NCI-H1048 (cell line): ENCODE measurements around the gene SLC35G6.

Experiments
- DNase-seq: peaks from one replicate; lab custom pipeline; 2025; lab: John Stamatoyannopoulos, UW

The SLC35G6 gene

GRCh38 chr17:7508145-7508544 lies 26.9 kb downstream of the SLC35G6 start:
- DNase-seq: no peak

DNA sequence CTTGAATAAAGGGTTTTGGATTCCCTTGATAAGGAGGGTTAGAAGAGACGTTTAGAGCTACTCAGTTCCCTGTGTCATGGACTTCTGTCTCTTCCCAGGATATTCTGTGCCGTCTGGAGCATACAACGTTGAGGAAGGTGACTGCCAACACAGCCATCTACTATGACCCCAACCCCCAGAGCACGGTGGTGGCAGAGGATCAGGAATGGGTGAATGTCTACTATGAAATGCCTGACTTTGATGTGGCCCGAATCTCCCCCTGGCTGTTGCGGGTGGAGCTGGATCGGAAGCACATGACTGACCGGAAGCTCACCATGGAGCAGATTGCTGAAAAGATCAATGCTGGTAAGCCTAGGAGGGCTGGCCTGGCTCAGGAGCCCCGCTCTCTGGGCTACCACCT lies 27.6 kb downstream of the SLC35G6 start:
- DNase-seq: no peak

DNA sequence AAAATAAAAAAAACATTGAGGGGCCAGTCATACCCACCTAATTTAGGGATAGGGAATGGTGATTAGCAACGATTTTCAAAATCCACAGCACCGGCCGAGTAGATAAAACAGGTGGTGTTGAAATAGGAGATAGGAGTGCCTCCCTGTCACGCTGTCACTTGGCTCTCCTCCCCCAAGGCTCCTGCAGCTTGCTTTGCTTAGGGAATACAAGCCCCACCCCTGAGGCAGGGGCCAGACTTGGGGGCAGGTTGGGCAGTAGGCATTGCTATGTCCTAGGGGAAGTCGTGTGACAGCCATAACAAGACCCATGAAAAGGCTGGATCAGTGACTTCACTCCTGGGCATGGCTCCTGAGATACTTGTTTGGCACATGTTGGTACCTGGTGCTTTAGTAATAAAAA lies 28.7 kb downstream of the SLC35G6 start:
- DNase-seq: no peak

- DNase-seq: no peak
Measured at GRCh38 chr17:7511108-7511507, 29.9 kb downstream of the SLC35G6 start.

GRCh38 chr17:7512105-7512504 lies 30.9 kb downstream of the SLC35G6 start:
- no peak for DNase-seq

- no peak for DNase-seq
Measured at GRCh38 chr17:7512824-7513540, 31.7 kb downstream of the SLC35G6 start.

DNA sequence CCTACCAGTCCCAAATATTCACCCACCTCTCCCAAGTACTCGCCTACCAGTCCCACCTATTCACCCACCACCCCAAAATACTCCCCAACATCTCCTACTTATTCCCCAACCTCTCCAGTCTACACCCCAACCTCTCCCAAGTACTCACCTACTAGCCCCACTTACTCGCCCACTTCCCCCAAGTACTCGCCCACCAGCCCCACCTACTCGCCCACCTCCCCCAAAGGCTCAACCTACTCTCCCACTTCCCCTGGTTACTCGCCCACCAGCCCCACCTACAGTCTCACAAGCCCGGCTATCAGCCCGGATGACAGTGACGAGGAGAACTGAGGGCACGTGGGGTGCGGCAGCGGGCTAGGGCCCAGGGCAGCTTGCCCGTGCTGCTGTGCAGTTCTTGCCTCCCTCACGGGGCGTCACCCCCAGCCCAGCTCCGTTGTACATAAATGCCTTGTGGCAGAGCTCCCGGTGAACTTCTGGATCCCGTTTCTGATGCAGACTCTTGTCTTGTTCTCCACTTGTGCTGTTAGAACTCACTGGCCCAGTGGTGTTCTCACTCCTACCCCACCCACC lies 32.7 kb downstream of the SLC35G6 start:
- DNase-seq: no peak

- DNase-seq: no peak
Measured at GRCh38 chr17:7515911-7516610, 34.8 kb downstream of the SLC35G6 start.

DNA sequence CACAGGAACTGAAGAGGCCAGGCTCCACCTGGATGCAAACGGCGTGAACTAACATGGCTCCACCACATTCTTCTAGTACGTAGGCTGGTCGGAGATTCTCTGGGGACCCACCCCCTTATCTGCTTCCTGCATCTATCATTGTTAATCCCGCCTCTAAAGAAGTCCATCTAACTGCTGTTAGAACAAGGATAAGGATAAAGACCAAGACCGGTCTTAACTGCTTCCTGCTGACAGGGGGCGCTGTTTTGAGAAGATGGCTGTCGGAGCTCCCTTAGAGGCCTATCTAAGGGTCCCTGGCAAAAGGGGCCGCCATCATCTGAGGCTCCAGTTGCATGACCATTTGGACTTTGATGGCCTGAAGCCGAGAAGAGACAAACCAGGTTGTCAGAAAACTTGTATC lies 41.8 kb downstream of the SLC35G6 start:
- no peak for DNase-seq

DNA sequence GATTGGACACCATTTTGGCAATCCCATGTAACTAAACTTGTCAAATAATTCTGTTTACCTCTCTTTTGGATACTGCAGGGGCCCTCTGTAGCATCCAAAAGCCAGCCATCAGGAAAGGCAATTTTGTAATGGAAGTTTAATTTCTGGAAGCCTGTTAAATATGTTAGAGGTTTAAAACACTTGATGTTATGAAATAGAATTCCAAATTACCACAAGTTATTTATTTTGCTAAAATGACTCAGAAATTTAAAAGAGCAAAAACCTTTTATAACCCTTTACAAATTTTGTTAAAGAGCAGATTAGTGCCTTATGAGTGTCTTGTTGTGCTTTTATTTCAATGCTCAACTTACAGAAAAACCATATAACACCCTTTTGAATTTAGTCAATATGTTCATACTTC lies 47.6 kb downstream of the SLC35G6 start:
- no peak for DNase-seq

DNA sequence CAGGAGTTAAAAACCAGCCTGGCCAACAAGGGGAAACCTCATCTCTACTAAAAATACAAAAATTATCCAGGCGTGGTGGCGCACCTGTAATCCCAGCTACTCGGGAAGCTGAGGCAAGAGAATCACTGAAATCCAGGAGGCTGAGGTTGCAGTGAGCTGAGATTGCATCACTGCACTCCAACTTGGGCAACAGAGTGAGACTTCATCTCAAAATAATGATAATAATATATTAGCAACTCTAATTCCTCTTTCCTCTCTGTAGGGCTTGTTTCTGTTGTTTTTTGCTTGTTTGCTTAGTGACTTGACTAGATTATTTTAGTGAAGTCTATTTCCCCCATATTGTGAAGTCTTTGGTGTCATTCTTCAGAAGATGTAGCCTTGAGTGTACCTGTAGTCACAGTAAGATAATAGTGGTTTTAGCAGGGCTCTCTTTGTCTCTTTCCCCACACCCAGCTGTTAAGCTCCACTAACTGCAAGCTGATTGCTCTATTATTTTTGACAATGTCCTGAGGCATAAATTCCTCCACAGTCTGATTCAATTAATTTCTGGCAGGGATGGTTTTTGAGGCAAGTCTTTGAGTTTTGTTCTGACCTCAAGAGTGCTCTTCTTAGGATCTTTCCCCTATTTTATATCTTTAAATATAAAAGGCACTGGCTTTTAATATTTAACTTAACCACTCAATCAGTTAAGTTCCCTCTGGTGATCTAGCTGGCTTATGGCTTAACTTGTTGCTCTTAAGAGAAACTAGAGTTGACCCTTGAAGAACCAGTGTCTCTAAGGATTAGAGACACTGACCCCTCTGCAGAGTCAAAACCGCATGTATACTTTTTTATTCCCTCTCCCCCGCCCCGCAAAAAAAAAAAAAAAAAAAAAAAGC lies 49.0 kb downstream of the SLC35G6 start:
- DNase-seq: no peak
